ENCODE data around the gene KRT20.

Gene KRT20

GRCh38 chr17:40900809-40901356 lies 15.8 kb upstream of the KRT20 start:
- H3K9me3 ChIP-seq (replicated peaks in 1 of 2; ENCODE audit: control insufficient read depth in 2 of 2, insufficient read depth in 1 of 2, low read depth in 1 of 2, low read length in 2 of 2) = no peaks in the 10 kb centered on the region
- no peak overlapping the region for H3K18ac ChIP-seq (ENCODE audit: low read length)
- no peak overlapping the region for H2BK5ac ChIP-seq (ENCODE audit: low read length)
- H3K4ac ChIP-seq (ENCODE audit: low read length) = no peak overlapping the region
- H3K4me3 ChIP-seq (ENCODE audit: low read length in 2 of 2) = no peak overlapping the region
- H2BK12ac ChIP-seq (ENCODE audit: low read length) = no peak overlapping the region
- H3K79me1 ChIP-seq (ENCODE audit: low read depth, low read length) = no peaks in the 10 kb centered on the region
- no peak overlapping the region for H4K91ac ChIP-seq (ENCODE audit: low read depth, low read length, poor library complexity)
- no peak overlapping the region for H2AK5ac ChIP-seq (ENCODE audit: low read depth, low read length)
- H3K36me3 ChIP-seq (replicated peaks in 1 of 2; ENCODE audit: control insufficient read depth in 2 of 2, insufficient read depth in 2 of 2, low read length in 2 of 2) = no peaks in the 10 kb centered on the region
- DNase-seq (ENCODE audit: low spot score) = no peak
- no peak overlapping the region for H3K14ac ChIP-seq (ENCODE audit: low read length)
- H3K9ac ChIP-seq (ENCODE audit: low read depth, low read length, poor library complexity) = no peak overlapping the region
- no CpG with 5 or more reads among the region's 5 CpGs for WGBS, 2 donors (ENCODE audit: extremely low coverage in 2 of 2, insufficient read length in 2 of 2, insufficient replicate concordance in 1 of 2)
- H3K4me1 ChIP-seq (ENCODE audit: control insufficient read depth in 2 of 2, insufficient read depth in 1 of 2, low read depth in 1 of 2, low read length in 2 of 2) = no peaks in the 10 kb centered on the region
- H2BK15ac ChIP-seq (ENCODE audit: low read length) = no peak overlapping the region
- H2BK120ac ChIP-seq (ENCODE audit: low read depth, low read length) = no peak overlapping the region
- no peak overlapping the region for H4K8ac ChIP-seq (ENCODE audit: low read depth, low read length)
- no peak overlapping the region for H3K23ac ChIP-seq (ENCODE audit: low read depth, low read length, poor library complexity)
- no peak overlapping the region for H3K4me2 ChIP-seq (ENCODE audit: insufficient read depth, low read length, poor library complexity, severe bottlenecking)
- H2AFZ ChIP-seq (ENCODE audit: low read length) = no peak overlapping the region
- peaks cover 0 to 16% (median 0%) of the 10 kb centered on the region in 3 experiments for H3K27me3 ChIP-seq (ENCODE audit: control insufficient read depth in 3 of 3, insufficient read depth in 3 of 3, low read depth in 1 of 3, low read length in 3 of 3)
- no peak overlapping the region for H3K27ac ChIP-seq (replicated peaks; ENCODE audit: low read length)

DNA sequence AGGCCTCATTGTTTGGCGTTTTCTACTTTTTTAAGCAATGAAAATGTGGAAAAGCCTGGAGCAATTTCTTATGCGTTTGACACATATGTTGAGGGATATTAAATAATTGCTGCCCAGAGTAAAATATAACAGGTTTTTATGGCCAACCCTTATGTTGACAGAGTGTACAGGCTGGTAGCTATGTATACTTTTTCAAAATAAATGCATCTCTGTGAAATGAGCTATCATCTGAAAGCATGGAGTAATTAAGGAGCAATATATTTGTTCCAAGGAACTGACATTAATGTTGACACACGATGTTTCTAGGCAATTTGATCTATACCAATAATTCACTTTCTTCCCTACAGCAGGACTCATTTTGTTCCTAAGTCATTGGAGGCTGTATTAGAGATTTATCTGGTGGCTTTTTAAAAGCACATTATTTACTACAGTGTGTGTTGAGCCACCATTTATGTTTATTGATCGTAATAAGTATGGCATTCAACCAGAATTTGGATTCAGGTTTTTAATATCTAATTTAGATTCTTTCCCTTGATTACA lies 11.9 kb upstream of the KRT20 start:
- H4K8ac ChIP-seq (ENCODE audit: low read depth, low read length) = no peak overlapping the region
- no peak overlapping the region for H3K23ac ChIP-seq (ENCODE audit: low read depth, low read length, poor library complexity)
- no peak overlapping the region for H3K4ac ChIP-seq (ENCODE audit: low read length)
- no peaks in the 10 kb centered on the region for H3K36me3 ChIP-seq (replicated peaks in 1 of 2; ENCODE audit: control insufficient read depth in 2 of 2, insufficient read depth in 2 of 2, low read length in 2 of 2)
- no peak overlapping the region for H3K18ac ChIP-seq (ENCODE audit: low read length)
- no peak overlapping the region for H2BK12ac ChIP-seq (ENCODE audit: low read length)
- no peak overlapping the region for H2BK5ac ChIP-seq (ENCODE audit: low read length)
- H3K4me2 ChIP-seq (ENCODE audit: insufficient read depth, low read length, poor library complexity, severe bottlenecking) = no peak overlapping the region
- no peaks in the 10 kb centered on the region for H3K4me1 ChIP-seq (ENCODE audit: control insufficient read depth in 2 of 2, insufficient read depth in 1 of 2, low read depth in 1 of 2, low read length in 2 of 2)
- no peak overlapping the region for H3K4me3 ChIP-seq (ENCODE audit: low read length in 2 of 2)
- H3K9ac ChIP-seq (ENCODE audit: low read depth, low read length, poor library complexity) = no peak overlapping the region
- no peak overlapping the region for H2AFZ ChIP-seq (ENCODE audit: low read length)
- no CpG with 5 or more reads among the region's 4 CpGs for WGBS, 2 donors (ENCODE audit: extremely low coverage in 2 of 2, insufficient read length in 2 of 2, insufficient replicate concordance in 1 of 2)
- H3K79me1 ChIP-seq (ENCODE audit: low read depth, low read length) = no peaks in the 10 kb centered on the region
- DNase-seq (ENCODE audit: low spot score) = no peak
- no peak overlapping the region for H4K91ac ChIP-seq (ENCODE audit: low read depth, low read length, poor library complexity)
- no peak overlapping the region for H3K14ac ChIP-seq (ENCODE audit: low read length)
- peaks cover 0 to 31% (median 0%) of the 10 kb centered on the region in 3 experiments for H3K27me3 ChIP-seq (ENCODE audit: control insufficient read depth in 3 of 3, insufficient read depth in 3 of 3, low read depth in 1 of 3, low read length in 3 of 3)
- no peak overlapping the region for H2BK120ac ChIP-seq (ENCODE audit: low read depth, low read length)
- H2BK15ac ChIP-seq (ENCODE audit: low read length) = no peak overlapping the region
- H2AK5ac ChIP-seq (ENCODE audit: low read depth, low read length) = no peak overlapping the region
- H3K27ac ChIP-seq (replicated peaks; ENCODE audit: low read length) = no peak overlapping the region
- no peaks in the 10 kb centered on the region for H3K9me3 ChIP-seq (replicated peaks in 1 of 2; ENCODE audit: control insufficient read depth in 2 of 2, insufficient read depth in 1 of 2, low read depth in 1 of 2, low read length in 2 of 2)

GRCh38 chr17:40895106-40895730 lies 10.2 kb upstream of the KRT20 start:
- WGBS, 2 donors (ENCODE audit: extremely low coverage in 2 of 2, insufficient read length in 2 of 2, insufficient replicate concordance in 1 of 2) = no CpG with 5 or more reads among the region's 9 CpGs
- no peak overlapping the region for H2BK12ac ChIP-seq (ENCODE audit: low read length)
- no peak overlapping the region for H2AK5ac ChIP-seq (ENCODE audit: low read depth, low read length)
- H4K8ac ChIP-seq (ENCODE audit: low read depth, low read length) = no peak overlapping the region
- H3K4me1 ChIP-seq (ENCODE audit: control insufficient read depth in 2 of 2, insufficient read depth in 1 of 2, low read depth in 1 of 2, low read length in 2 of 2) = no peaks in the 10 kb centered on the region
- no peaks in the 10 kb centered on the region for H3K79me1 ChIP-seq (ENCODE audit: low read depth, low read length)
- no peak overlapping the region for H2BK5ac ChIP-seq (ENCODE audit: low read length)
- H3K36me3 ChIP-seq (replicated peaks in 1 of 2; ENCODE audit: control insufficient read depth in 2 of 2, insufficient read depth in 2 of 2, low read length in 2 of 2) = no peaks in the 10 kb centered on the region
- peaks cover 0 to 25% (median 0%) of the 10 kb centered on the region in 3 experiments for H3K27me3 ChIP-seq (ENCODE audit: control insufficient read depth in 3 of 3, insufficient read depth in 3 of 3, low read depth in 1 of 3, low read length in 3 of 3)
- DNase-seq (ENCODE audit: low spot score) = no peak
- H2AFZ ChIP-seq (ENCODE audit: low read length) = no peak overlapping the region
- H2BK120ac ChIP-seq (ENCODE audit: low read depth, low read length) = no peak overlapping the region
- H3K4me3 ChIP-seq (ENCODE audit: low read length in 2 of 2) = peak overlapping the region in 1 of 2 donors; percentile 46
- H2BK15ac ChIP-seq (ENCODE audit: low read length) = no peak overlapping the region
- no peak overlapping the region for H3K27ac ChIP-seq (replicated peaks; ENCODE audit: low read length)
- no peak overlapping the region for H3K23ac ChIP-seq (ENCODE audit: low read depth, low read length, poor library complexity)
- H4K91ac ChIP-seq (ENCODE audit: low read depth, low read length, poor library complexity) = no peak overlapping the region
- no peak overlapping the region for H3K9ac ChIP-seq (ENCODE audit: low read depth, low read length, poor library complexity)
- no peak overlapping the region for H3K14ac ChIP-seq (ENCODE audit: low read length)
- H3K18ac ChIP-seq (ENCODE audit: low read length) = no peak overlapping the region
- H3K4ac ChIP-seq (ENCODE audit: low read length) = no peak overlapping the region
- H3K9me3 ChIP-seq (replicated peaks in 1 of 2; ENCODE audit: control insufficient read depth in 2 of 2, insufficient read depth in 1 of 2, low read depth in 1 of 2, low read length in 2 of 2) = no peaks in the 10 kb centered on the region
- no peak overlapping the region for H3K4me2 ChIP-seq (ENCODE audit: insufficient read depth, low read length, poor library complexity, severe bottlenecking)

GRCh38 chr17:40888196-40888720 lies 3.2 kb upstream of the KRT20 start:
- no peak overlapping the region for H2AK5ac ChIP-seq (ENCODE audit: low read depth, low read length)
- no peaks in the 10 kb centered on the region for H3K9me3 ChIP-seq (replicated peaks in 1 of 2; ENCODE audit: control insufficient read depth in 2 of 2, insufficient read depth in 1 of 2, low read depth in 1 of 2, low read length in 2 of 2)
- no peak overlapping the region for H2BK12ac ChIP-seq (ENCODE audit: low read length)
- no peaks in the 10 kb centered on the region for H3K4me1 ChIP-seq (ENCODE audit: control insufficient read depth in 2 of 2, insufficient read depth in 1 of 2, low read depth in 1 of 2, low read length in 2 of 2)
- no peak overlapping the region for H3K23ac ChIP-seq (ENCODE audit: low read depth, low read length, poor library complexity)
- H3K14ac ChIP-seq (ENCODE audit: low read length) = no peak overlapping the region
- no peak overlapping the region for H3K18ac ChIP-seq (ENCODE audit: low read length)
- H3K36me3 ChIP-seq (replicated peaks in 1 of 2; ENCODE audit: control insufficient read depth in 2 of 2, insufficient read depth in 2 of 2, low read length in 2 of 2) = no peaks in the 10 kb centered on the region
- H2BK5ac ChIP-seq (ENCODE audit: low read length) = no peak overlapping the region
- H2AFZ ChIP-seq (ENCODE audit: low read length) = no peak overlapping the region
- H4K8ac ChIP-seq (ENCODE audit: low read depth, low read length) = no peak overlapping the region
- no peak overlapping the region for H3K27ac ChIP-seq (replicated peaks; ENCODE audit: low read length)
- H3K9ac ChIP-seq (ENCODE audit: low read depth, low read length, poor library complexity) = no peak overlapping the region
- no peak overlapping the region for H2BK15ac ChIP-seq (ENCODE audit: low read length)
- H3K27me3 ChIP-seq (ENCODE audit: control insufficient read depth in 3 of 3, insufficient read depth in 3 of 3, low read depth in 1 of 3, low read length in 3 of 3) = peaks cover 0 to 14% (median 0%) of the 10 kb centered on the region in 3 experiments
- H3K4me2 ChIP-seq (ENCODE audit: insufficient read depth, low read length, poor library complexity, severe bottlenecking) = no peak overlapping the region
- H3K4ac ChIP-seq (ENCODE audit: low read length) = no peak overlapping the region
- WGBS, 2 donors (ENCODE audit: extremely low coverage in 2 of 2, insufficient read length in 2 of 2, insufficient replicate concordance in 1 of 2) = no CpG with 5 or more reads among the region's 2 CpGs
- no peak overlapping the region for H2BK120ac ChIP-seq (ENCODE audit: low read depth, low read length)
- no peaks in the 10 kb centered on the region for H3K79me1 ChIP-seq (ENCODE audit: low read depth, low read length)
- DNase-seq (ENCODE audit: low spot score) = no peak
- no peak overlapping the region for H3K4me3 ChIP-seq (ENCODE audit: low read length in 2 of 2)
- H4K91ac ChIP-seq (ENCODE audit: low read depth, low read length, poor library complexity) = no peak overlapping the region
